Thyroid gland (tissue), 4 donors: ENCODE data around the gene NF2. TPM values are rescaled to one million over a fixed set of nuclear protein-coding genes. Genes with fewer than 3 reads are reported as not detected.
A peak's percentile ranks its signal among the peaks of the same experiment; 100 is the strongest.

Source experiments
- DNase-seq, 2 donors: peaks; one replicate each; pipeline ENCODE4 v3.0.0-alpha.2; 2019
- H3K27ac ChIP-seq, 3 donors: fragments of 200-600 bp; sonication (generic); 1 replicate in 2 of 3; 2 replicates in 1 of 3; pipeline ENCODE4 v1.5.1; 2016 to 2019; ENCODE audit warnings: mild to moderate bottlenecking in 1 of 3, moderate library complexity in 1 of 3
- H3K27me3 ChIP-seq: fragments of 200-600 bp; sonication (generic); one replicate; pipeline ENCODE4 v1.5.1; 2019
- H3K36me3 ChIP-seq, 2 donors: fragments of 200-600 bp; sonication (generic); one replicate each; pipeline ENCODE4 v1.5.1; 2016 to 2019
- H3K4me1 ChIP-seq, 2 donors: fragments of 200-600 bp; sonication (generic); one replicate each; pipeline ENCODE4 v1.5.1; 2017 to 2019
- H3K4me3 ChIP-seq, 3 donors: fragments of 200-600 bp; sonication (generic); replicated peaks in 1 of 3; 1 replicate in 2 of 3; 2 replicates in 1 of 3; pipeline ENCODE4 v1.5.1; 2016; ENCODE audit warnings: mild to moderate bottlenecking in 1 of 3
- H3K9me3 ChIP-seq: fragments of 200-600 bp; sonication (generic); one replicate; pipeline ENCODE4 v1.5.1; 2017
- POLR2A ChIP-seq, 2 donors: fragments of 450-650 bp; IDR thresholded peaks; one replicate each; pipeline ENCODE4 v1.6.1; 2017; ENCODE audit warnings: antibody characterized with exemption in 2 of 2, mild to moderate bottlenecking in 2 of 2, moderate library complexity in 1 of 2
- WGBS, 2 donors: methylation state at CpG; one replicate each; pipeline ENCODE4 v1.1.5; 2017; 5-methylcytosine and 5-hydroxymethylcytosine counted together
- intact Hi-C: fragments of 100-400 bp; cut with DNase I; formaldehyde crosslinking; loops from one replicate; pipeline ENCODE4 v1.15.1; 2023
- total RNA-seq, 4 donors: library from RNA; depleted of rRNA; stranded (reverse); fragments of >200 nt; gene quantifications; one replicate each; pipeline ENCODE4 v1.2.3, GENCODE V29; 2016
- TF ChIP-seq, protein P1 (sequence below), 6 experiments: fragments of 200-600 bp in 3 of 6; fragments of 450-650 bp in 3 of 6; sonication (generic) in 3 of 6; IDR thresholded peaks; one replicate each; pipeline ENCODE4 v1.5.1; 2016 to 2019; ENCODE audit warnings: antibody characterized with exemption in 6 of 6, mild to moderate bottlenecking in 2 of 6, inconsistent platforms in 1 of 6, moderate library complexity in 1 of 6

Gene NF2
- total RNA-seq, 4 donors from 2014 or later = 37.5 to 65.5 (median 51.6) TPM

GRCh38 chr22:29703569-29704195, 100.2 kb downstream of the NF2 start:
- 51 to 52% methylated on average over 4 to 5 of the region's 7 CpGs for WGBS, 2 donors
- Histone ChIP-seq H3K4me3 (no peak overlapping the region), H3K27me3 (no peaks in the 10 kb centered on the region), H3K27ac (peak overlapping the region in 1 of 3 donors; percentile 61), H3K9me3 (no peaks in the 10 kb centered on the region), H3K4me1 (peaks cover 8 to 48% of the 10 kb centered on the region in 2 donors), H3K36me3 (no peaks in the 10 kb centered on the region)
- intact Hi-C loops = no loop called here
- no peak for TF ChIP-seq POLR2A (IDR thresholded peaks at IDR 0.05)
- TF ChIP-seq, protein P1, sequence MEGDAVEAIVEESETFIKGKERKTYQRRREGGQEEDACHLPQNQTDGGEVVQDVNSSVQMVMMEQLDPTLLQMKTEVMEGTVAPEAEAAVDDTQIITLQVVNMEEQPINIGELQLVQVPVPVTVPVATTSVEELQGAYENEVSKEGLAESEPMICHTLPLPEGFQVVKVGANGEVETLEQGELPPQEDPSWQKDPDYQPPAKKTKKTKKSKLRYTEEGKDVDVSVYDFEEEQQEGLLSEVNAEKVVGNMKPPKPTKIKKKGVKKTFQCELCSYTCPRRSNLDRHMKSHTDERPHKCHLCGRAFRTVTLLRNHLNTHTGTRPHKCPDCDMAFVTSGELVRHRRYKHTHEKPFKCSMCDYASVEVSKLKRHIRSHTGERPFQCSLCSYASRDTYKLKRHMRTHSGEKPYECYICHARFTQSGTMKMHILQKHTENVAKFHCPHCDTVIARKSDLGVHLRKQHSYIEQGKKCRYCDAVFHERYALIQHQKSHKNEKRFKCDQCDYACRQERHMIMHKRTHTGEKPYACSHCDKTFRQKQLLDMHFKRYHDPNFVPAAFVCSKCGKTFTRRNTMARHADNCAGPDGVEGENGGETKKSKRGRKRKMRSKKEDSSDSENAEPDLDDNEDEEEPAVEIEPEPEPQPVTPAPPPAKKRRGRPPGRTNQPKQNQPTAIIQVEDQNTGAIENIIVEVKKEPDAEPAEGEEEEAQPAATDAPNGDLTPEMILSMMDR (IDR thresholded peaks at IDR 0.05) = no peak
- no peak for DNase-seq

DNA sequence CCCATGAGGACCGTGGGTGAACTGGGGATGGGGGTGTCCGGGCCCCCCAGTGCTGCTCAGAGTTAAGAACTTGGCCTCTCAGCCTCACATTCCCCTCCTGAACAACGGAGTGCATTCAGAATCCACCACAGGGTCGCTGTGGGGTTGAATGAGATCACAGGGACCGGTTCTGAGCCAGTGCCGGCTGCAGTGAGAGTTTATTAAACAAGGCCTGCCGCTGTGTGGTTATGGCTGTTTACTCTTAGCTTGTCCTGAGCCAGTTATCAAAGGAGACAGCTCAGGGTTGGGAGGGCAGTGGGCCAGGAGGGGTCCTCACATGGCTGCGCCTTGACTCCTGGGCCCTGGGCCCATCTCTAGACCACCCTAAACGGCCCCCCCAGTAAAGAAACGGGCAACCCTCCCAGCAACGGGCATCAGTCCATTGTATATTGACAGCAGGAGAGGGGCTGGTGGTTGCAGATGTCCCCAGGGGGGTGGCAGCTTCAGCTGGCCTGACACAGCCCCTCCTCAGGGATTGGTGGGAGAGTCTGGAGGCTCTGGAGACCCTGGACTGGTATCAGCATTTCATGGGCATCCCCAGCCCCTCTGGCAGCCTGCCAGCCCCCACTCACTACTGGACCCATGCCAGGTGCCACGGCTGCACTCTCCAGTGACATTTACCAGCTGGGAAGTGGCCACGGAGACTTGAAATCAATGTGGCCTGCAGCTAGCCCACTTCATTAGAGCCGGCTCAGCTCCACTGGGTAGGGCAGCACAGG, 101.3 kb downstream of the NF2 start:
- TF ChIP-seq, protein P1 (IDR thresholded peaks at IDR 0.05) = no peak
- TF ChIP-seq POLR2A (IDR thresholded peaks at IDR 0.05) = no peak
- H3K4me1 ChIP-seq = peaks cover 8 to 48% of the 10 kb centered on the region in 2 donors
- WGBS, 2 donors = 29 to 36% methylated on average over 8 to 9 of the region's 14 CpGs
- peak overlapping the region in 1 of 3 donors; percentile 24 for H3K27ac ChIP-seq
- no peaks in the 10 kb centered on the region for H3K27me3 ChIP-seq
- H3K9me3 ChIP-seq = no peaks in the 10 kb centered on the region
- DNase-seq = peak; percentile 40 to 51
- H3K36me3 ChIP-seq = no peaks in the 10 kb centered on the region
- H3K4me3 ChIP-seq = no peak overlapping the region
- intact Hi-C loops = no loop called here

GRCh38 chr22:29705651-29706050, 102.2 kb downstream of the NF2 start:
- Histone ChIP-seq H3K9me3 (no peaks in the 10 kb centered on the region), H3K4me1 (peaks cover 8 to 48% of the 10 kb centered on the region in 2 donors), H3K36me3 (no peaks in the 10 kb centered on the region), H3K27ac (no peak overlapping the region), H3K4me3 (no peak overlapping the region), H3K27me3 (no peaks in the 10 kb centered on the region)
- intact Hi-C loops = no loop called here
- no peak for DNase-seq
- 85 to 90% methylated on average over 7 of the region's 7 CpGs for WGBS, 2 donors
- TF ChIP-seq POLR2A (IDR thresholded peaks at IDR 0.05) = no peak
- TF ChIP-seq, protein P1 (IDR thresholded peaks at IDR 0.05) = no peak

DNA sequence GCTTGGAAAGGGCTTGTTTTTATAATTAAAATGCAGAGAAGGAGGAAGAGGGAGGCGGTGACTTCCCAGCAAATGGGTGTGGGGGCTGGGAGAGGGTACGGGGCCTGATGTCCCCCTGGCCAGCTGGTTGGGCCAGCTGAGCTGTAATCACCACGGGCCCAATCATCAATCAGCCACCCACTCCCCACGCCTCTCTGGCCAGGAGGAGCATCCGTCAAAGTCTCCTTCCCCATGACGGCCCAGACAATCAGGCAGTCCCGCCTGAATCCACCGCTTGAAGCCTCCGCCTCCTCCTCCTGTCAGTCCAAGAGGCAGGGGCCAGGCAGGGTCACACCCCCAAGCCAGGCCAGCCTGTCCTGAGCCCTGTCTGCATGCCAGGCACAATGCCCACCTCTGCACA, 103.1 kb downstream of the NF2 start:
- DNase-seq = no peak
- TF ChIP-seq, protein P1 (IDR thresholded peaks at IDR 0.05) = no peak
- TF ChIP-seq POLR2A (IDR thresholded peaks at IDR 0.05) = no peak
- no peaks in the 10 kb centered on the region for H3K9me3 ChIP-seq
- no peak overlapping the region for H3K27ac ChIP-seq
- H3K27me3 ChIP-seq = no peaks in the 10 kb centered on the region
- no peak overlapping the region for H3K4me3 ChIP-seq
- WGBS, 2 donors = 42 to 61% methylated on average over 9 of the region's 9 CpGs
- H3K4me1 ChIP-seq = peaks cover 8 to 40% of the 10 kb centered on the region in 2 donors
- intact Hi-C loops = no loop called here
- no peaks in the 10 kb centered on the region for H3K36me3 ChIP-seq

DNA sequence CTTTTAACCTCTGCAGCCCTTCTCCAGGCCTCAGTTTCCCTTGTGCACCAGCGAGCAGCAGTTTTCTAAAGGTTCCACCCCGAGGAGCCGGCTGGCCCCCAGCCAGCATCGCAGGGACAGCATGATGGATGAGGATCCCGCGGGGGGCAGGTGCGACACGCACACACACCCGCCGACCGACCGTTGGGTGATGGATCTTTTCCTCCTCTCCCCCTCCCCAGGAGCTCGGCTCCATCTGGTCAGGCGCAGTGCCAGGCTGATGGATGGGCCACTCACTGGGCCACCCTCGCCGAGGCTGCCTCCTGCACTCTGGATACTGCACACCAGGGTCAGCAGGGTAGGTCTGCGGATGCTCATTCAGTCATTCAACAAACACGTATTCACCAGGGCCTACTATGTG, 103.6 kb downstream of the NF2 start:
- Histone ChIP-seq H3K27me3 (no peaks in the 10 kb centered on the region), H3K27ac (no peak overlapping the region), H3K36me3 (no peaks in the 10 kb centered on the region), H3K9me3 (no peaks in the 10 kb centered on the region), H3K4me3 (no peak overlapping the region), H3K4me1 (peaks cover 8 to 35% of the 10 kb centered on the region in 2 donors)
- 55 to 68% methylated on average over 11 to 13 of the region's 18 CpGs for WGBS, 2 donors
- no peak for DNase-seq
- intact Hi-C loops = no loop called here
- no peak for TF ChIP-seq POLR2A (IDR thresholded peaks at IDR 0.05)
- TF ChIP-seq, protein P1 (IDR thresholded peaks at IDR 0.05) = no peak
